GM21390 (cell line): Measurements from ENCODE around the gene CBLC.

ENCODE experiments used
- ATAC-seq: cut with Tn5 transposase; IDR thresholded peaks from one replicate; pipeline ENCODE4 v1.9.1; 2021; ENCODE audit not compliant: unreplicated experiment

CBLC gene

GRCh38 chr19:44777715-44778347, at the start of gene CBLC:
CBLC (plus strand) TSS chr19:44777890; CDS start chr19:44777932, 42 bp downstream.
- ATAC-seq, result no peak

- no peak for ATAC-seq
Measured at GRCh38 chr19:44728178-44728577, 49.5 kb upstream of the CBLC start.

- no peak for ATAC-seq
Measured at GRCh38 chr19:44729516-44730033, 48.1 kb upstream of the CBLC start.

- no peak for ATAC-seq
Measured at GRCh38 chr19:44731081-44731480, 46.6 kb upstream of the CBLC start.

- no peak for ATAC-seq
Measured at GRCh38 chr19:44731622-44732021, 46.1 kb upstream of the CBLC start.

GRCh38 chr19:44732235-44733014, 45.3 kb upstream of the CBLC start:
- no peak for ATAC-seq

GRCh38 chr19:44734357-44734756, 43.3 kb upstream of the CBLC start:
- ATAC-seq, result no peak

- ATAC-seq, result no peak
Measured at GRCh38 chr19:44735011-44735410, 42.7 kb upstream of the CBLC start.

GRCh38 chr19:44737238-44738071, 40.2 kb upstream of the CBLC start:
- ATAC-seq, result no peak

GRCh38 chr19:44738136-44738535, 39.6 kb upstream of the CBLC start:
- no peak for ATAC-seq

GRCh38 chr19:44738603-44739558, 38.8 kb upstream of the CBLC start:
- no peak for ATAC-seq

- ATAC-seq, result no peak
Measured at GRCh38 chr19:44740351-44740824, 37.3 kb upstream of the CBLC start.

- ATAC-seq, result no peak
Measured at GRCh38 chr19:44741258-44741731, 36.4 kb upstream of the CBLC start.

GRCh38 chr19:44741841-44742329, 35.8 kb upstream of the CBLC start:
- ATAC-seq, result no peak

GRCh38 chr19:44742330-44743061, 35.2 kb upstream of the CBLC start:
- ATAC-seq, result no peak

- ATAC-seq, result no peak
Measured at GRCh38 chr19:44744871-44745332, 32.8 kb upstream of the CBLC start.

GRCh38 chr19:44745341-44745831, 32.3 kb upstream of the CBLC start:
- ATAC-seq, result no peak

- no peak for ATAC-seq
Measured at GRCh38 chr19:44745887-44746600, 31.6 kb upstream of the CBLC start.
